HG02759 (cell line): ENCODE data around the gene IL5RA.
A peak's percentile ranks its signal among the peaks of the same experiment; 100 is the strongest.

Experiments used
- ATAC-seq: cut with Tn5 transposase; IDR thresholded peaks from one replicate; pipeline ENCODE4 v1.9.1; 2021; ENCODE audit warnings: mild to moderate bottlenecking, moderate library complexity; ENCODE audit not compliant: unreplicated experiment

Gene IL5RA

GRCh38 chr3:3066910-3067309 is 43.3 kb downstream of the IL5RA start:
- ATAC-seq, result no peak

- peak; percentile 59 for ATAC-seq
Measured at GRCh38 chr3:3066378-3066777, 43.8 kb downstream of the IL5RA start.

GRCh38 chr3:3065876-3066275 is 44.3 kb downstream of the IL5RA start:
- no peak for ATAC-seq

GRCh38 chr3:3064297-3064696 is 45.9 kb downstream of the IL5RA start:
- no peak for ATAC-seq

- no peak for ATAC-seq
Measured at GRCh38 chr3:3059645-3060044, 50.5 kb downstream of the IL5RA start.

- no peak for ATAC-seq
Measured at GRCh38 chr3:3053974-3054373, 56.2 kb downstream of the IL5RA start.

- ATAC-seq, result no peak
Measured at GRCh38 chr3:3038201-3038991, 71.8 kb downstream of the IL5RA start.

GRCh38 chr3:3037156-3037555 is 73.0 kb downstream of the IL5RA start:
- no peak for ATAC-seq

GRCh38 chr3:3031326-3031725 is 78.8 kb downstream of the IL5RA start:
- no peak for ATAC-seq

- ATAC-seq, result peak; percentile 92
Measured at GRCh38 chr3:3027976-3028567, 82.1 kb downstream of the IL5RA start.

- no peak for ATAC-seq
Measured at GRCh38 chr3:3023111-3023745, 86.9 kb downstream of the IL5RA start.

GRCh38 chr3:3020209-3020608 is 90.0 kb downstream of the IL5RA start:
- ATAC-seq, result no peak
